ENCODE data around the gene ME3. TPM values are rescaled to one million over a fixed set of nuclear protein-coding genes. Genes with fewer than 3 reads are reported as not detected.

ME3 gene
- polyA plus RNA-seq, 10 donors: 6.5 to 10.3 (median 8.4) TPM

DNA sequence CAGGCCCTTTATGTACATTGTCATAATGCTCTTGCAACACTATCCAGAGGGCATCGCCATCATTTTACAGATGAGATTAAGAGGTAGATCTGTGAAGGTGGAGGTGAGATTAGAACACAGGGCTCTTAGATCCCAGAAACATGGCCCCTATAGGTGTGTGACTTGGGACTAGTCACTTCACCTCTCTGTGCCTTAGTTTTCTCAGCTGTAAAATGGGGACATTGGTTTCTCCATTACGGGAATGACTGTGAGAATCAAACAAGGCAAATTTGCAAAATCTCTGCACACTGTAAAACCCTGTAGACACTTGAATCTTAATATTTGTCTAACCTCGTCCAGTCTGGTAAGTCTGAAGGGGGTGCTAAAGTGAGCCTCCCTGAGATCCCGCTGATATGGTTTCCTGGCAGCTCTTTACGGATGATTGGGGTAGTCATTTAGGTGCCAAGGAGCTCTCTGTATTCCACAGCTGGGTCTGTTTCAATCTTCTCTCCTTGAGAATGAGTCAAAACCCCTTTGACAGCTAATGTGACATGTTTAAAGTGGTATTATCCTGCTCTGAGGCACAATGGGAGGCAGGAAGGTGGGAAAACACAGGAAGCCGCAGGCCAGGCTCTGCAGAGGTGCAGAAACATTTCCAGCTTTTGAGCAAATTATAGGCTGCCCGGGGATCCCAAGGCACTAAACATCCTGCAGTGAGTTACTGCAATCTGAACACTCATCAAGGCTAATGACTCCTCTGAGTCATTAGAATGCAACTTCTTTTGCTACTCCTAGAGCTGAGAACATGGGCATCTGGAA lies 156.9 kb downstream of the ME3 start:
- DNase-seq: peak in 1 of 3 donors; percentile 88

- no peak for DNase-seq
Observed at GRCh38 chr11:86514453-86514852, 158.0 kb downstream of the ME3 start.

GRCh38 chr11:86513746-86514373 lies 158.6 kb downstream of the ME3 start:
- DNase-seq: no peak

DNA sequence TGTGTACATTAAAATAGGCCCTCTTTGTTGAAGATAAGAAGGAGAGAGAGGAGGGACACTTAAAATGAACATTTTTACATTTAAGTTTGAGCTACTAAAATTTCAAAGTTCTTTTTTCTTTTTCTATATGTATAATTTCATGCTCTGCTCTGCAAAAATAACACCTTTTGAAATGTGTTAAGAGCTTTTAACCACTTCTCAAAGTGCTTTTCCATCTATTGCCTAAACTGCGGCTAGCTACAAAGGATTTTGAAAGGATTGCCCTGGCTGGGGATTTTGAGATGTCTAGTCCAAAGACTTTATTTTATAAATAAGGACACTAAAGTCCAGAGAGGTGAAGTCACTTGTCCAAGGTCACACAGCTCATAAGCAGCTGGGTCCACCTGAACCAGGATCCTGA lies 159.3 kb downstream of the ME3 start:
- DNase-seq: no peak

DNA sequence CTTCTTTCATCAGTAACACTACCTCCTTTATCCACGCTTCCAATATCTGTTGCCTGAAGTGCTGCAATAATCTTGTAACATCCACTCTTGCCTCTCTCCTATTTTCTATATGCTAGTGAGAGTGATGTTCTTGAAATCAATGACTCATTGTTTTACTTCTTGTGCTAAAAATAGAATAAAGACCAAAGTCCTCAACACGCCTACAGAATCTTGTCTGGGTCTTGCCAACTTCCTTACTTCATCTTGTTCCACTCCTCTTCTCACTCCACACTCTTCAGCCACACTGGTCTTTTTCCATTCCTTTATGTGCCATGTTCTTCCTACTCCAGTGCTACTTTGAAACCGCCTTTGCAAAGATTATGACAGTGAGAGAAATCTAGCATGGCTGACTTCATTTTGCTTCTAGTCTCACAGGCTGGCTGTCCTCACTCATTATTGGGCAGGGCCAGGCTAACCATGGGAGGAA lies 161.3 kb downstream of the ME3 start:
- no peak for DNase-seq

GRCh38 chr11:86510674-86511073 lies 161.7 kb downstream of the ME3 start:
- no peak for DNase-seq

DNA sequence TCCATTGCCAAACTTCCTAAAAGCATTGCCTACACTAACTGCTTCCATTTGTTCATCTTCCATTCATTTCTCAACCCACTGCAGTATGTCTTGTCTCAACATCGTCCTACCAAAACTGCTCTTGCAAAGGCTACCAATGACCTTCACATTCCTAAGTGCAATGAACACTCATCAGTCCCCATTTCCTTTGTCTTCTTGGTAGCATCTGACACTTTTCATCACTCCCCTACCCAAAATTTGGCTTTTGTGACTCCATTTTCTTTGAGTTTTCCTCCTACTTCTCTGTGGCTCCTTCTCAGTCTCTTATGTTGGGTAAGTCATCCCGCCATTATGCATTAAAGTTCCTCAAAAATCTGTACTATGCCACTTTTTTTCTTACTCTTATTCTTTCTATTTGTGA lies 162.3 kb downstream of the ME3 start:
- DNase-seq: no peak

GRCh38 chr11:86509588-86509974 lies 162.8 kb downstream of the ME3 start:
- DNase-seq: peak in 2 of 3 donors; percentile 61 to 76

DNA sequence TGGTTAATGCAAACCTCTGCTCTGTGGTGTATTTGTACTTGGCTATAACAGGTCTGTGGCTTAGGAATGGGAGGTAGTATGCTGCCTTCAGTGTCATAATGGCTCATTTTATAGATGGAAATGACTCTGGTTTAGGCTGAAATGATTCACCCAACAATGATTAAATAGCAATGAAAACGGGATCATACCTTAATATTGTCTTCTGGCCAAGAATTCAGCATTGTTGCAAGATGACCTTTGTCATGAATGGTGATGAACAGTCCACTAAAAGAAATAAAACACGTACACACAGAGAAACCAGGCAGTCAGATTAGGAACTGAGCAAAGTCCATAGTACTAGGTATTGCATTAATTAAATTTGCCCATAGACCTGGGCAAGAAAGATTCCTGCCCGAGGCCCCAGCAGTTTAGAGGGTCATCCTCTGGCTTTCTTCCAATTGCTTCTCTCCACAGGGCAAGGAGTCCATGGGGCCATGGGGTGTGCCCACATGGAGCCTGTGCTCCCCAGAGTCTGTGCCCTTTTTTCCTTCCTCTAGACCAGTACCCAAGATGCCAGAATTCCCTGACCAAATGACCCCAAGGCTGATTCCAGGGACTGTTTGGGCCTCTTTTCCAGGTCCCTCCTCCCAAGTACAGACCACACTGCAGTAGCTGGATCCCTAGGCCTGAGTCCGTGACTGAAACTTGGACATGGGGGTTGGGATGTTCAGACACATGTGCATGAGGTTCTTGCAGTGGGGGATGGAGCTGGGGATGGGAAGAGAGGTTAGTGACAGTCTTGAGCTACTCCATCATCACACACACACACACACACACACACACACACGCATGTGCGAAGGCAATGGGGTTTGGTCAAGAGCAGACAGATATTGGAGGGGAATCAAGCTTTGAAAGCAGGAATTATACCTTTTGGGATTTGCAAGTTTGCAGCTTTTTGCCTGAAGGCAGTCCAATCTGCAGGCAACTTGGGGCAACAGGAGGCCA lies 163.5 kb downstream of the ME3 start:
- peak; percentile 49 to 92 (median 74) for DNase-seq

GRCh38 chr11:86507249-86507845 lies 165.1 kb downstream of the ME3 start:
- no peak for DNase-seq

GRCh38 chr11:86506235-86506634 lies 166.2 kb downstream of the ME3 start:
- no peak for DNase-seq

GRCh38 chr11:86503131-86503530 lies 169.3 kb downstream of the ME3 start:
- no peak for DNase-seq

DNA sequence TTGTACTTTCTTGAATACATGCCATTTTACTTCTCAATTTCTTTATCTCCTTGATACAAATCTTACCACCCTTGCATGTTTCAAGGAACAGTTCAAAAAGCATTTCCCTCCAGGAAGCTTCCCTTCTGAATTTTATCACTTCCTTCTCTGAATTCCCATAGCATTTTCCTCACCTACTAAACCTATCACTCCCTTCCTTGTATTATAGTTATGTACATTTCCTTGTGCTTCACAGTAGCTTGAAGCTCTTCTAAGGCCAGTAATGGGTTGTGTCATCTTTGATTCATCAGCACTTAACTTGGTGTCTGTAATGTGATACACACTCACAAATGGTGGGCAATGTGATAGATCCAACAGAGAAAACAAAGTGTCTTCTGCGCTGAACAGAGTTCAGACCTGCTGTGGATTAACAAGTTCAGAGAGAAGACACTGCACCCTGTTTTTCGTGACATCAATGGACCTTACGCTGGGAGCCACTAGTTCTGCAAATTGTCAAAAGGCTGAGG lies 170.2 kb downstream of the ME3 start:
- no peak for DNase-seq

DNA sequence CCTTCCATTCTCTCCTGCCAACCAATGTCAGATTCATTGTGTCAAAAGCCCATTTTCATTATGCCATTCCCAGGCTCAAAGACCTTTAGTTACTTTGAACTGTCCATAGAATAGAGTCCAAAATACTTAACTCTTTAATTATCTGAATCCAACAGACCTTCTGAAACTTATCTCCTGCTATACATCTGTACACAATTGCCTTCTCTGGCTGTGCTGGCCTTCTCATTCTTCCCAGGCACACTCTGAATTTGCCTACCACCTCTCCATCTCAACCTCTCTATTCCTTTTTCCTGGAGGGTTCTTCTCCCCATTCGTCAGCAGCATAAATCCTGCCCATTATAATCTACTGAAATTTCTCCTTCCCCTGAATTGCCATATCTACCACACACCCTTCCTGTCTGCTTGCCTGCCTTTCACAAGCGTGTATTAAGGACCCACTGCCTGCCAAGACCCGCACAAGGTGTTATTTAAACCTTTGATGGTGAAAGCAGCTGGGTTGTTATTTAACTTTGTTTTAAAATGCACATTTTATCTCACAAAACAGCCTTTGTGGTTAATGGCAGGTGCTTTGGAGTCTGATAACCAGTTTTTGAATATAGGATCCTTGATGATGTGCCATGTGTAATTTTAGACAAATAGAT lies 171.8 kb downstream of the ME3 start:
- no peak for DNase-seq

GRCh38 chr11:86499723-86500129 lies 172.7 kb downstream of the ME3 start:
- DNase-seq: no peak

GRCh38 chr11:86497836-86498235 lies 174.6 kb downstream of the ME3 start:
- DNase-seq: no peak

- DNase-seq: no peak
Observed at GRCh38 chr11:86497310-86497709, 175.1 kb downstream of the ME3 start.

GRCh38 chr11:86495351-86495750 lies 177.1 kb downstream of the ME3 start:
- DNase-seq: no peak

GRCh38 chr11:86492370-86493010 lies 179.9 kb downstream of the ME3 start:
- DNase-seq: no peak

- no peak for DNase-seq
Observed at GRCh38 chr11:86491027-86491426, 181.4 kb downstream of the ME3 start.
